HG03460 (cell line): ENCODE results near the gene CLVS2.

Source experiments
- ATAC-seq: cut with Tn5 transposase; IDR thresholded peaks from one replicate; pipeline ENCODE4 v1.9.1; 2021; ENCODE audit not compliant: unreplicated experiment

The CLVS2 gene

GRCh38 chr6:123024976-123025375 lies 28.9 kb downstream of the CLVS2 start:
- ATAC-seq, result no peak

GRCh38 chr6:123027408-123027807 lies 31.4 kb downstream of the CLVS2 start:
- no peak for ATAC-seq

- no peak for ATAC-seq
Measured at GRCh38 chr6:123028263-123028662, 32.2 kb downstream of the CLVS2 start.

GRCh38 chr6:123030282-123030681 lies 34.2 kb downstream of the CLVS2 start:
- no peak for ATAC-seq

GRCh38 chr6:123036648-123037047 lies 40.6 kb downstream of the CLVS2 start:
- no peak for ATAC-seq

- no peak for ATAC-seq
Measured at GRCh38 chr6:123039431-123039830, 43.4 kb downstream of the CLVS2 start.

GRCh38 chr6:123042401-123042800 lies 46.4 kb downstream of the CLVS2 start:
- ATAC-seq, result no peak

GRCh38 chr6:123044341-123044860 lies 48.4 kb downstream of the CLVS2 start:
- no peak for ATAC-seq

- no peak for ATAC-seq
Measured at GRCh38 chr6:123053602-123054225, 57.7 kb downstream of the CLVS2 start.

- ATAC-seq, result no peak
Measured at GRCh38 chr6:123055256-123055655, 59.2 kb downstream of the CLVS2 start.

- ATAC-seq, result no peak
Measured at GRCh38 chr6:123062670-123063069, 66.6 kb downstream of the CLVS2 start.

GRCh38 chr6:123064038-123064437 lies 68.0 kb downstream of the CLVS2 start:
- no peak for ATAC-seq

GRCh38 chr6:123074616-123075015 lies 78.6 kb downstream of the CLVS2 start:
- no peak for ATAC-seq

- ATAC-seq, result no peak
Measured at GRCh38 chr6:123085403-123085802, 89.4 kb downstream of the CLVS2 start.

- no peak for ATAC-seq
Measured at GRCh38 chr6:123089226-123089625, 93.2 kb downstream of the CLVS2 start.

GRCh38 chr6:123091091-123091895 lies 95.3 kb downstream of the CLVS2 start:
- no peak for ATAC-seq

GRCh38 chr6:123091896-123092271 lies 95.8 kb downstream of the CLVS2 start:
- ATAC-seq, result no peak

GRCh38 chr6:123094795-123095194 lies 98.8 kb downstream of the CLVS2 start:
- no peak for ATAC-seq

- ATAC-seq, result no peak
Measured at GRCh38 chr6:123105561-123105960, 109.5 kb downstream of the CLVS2 start.

GRCh38 chr6:123116370-123116769 lies 120.3 kb downstream of the CLVS2 start:
- ATAC-seq, result no peak

- ATAC-seq, result no peak
Measured at GRCh38 chr6:123117145-123117908, 121.3 kb downstream of the CLVS2 start.

- ATAC-seq, result no peak
Measured at GRCh38 chr6:123118811-123119210, 122.8 kb downstream of the CLVS2 start.
